Stromal cell of bone marrow (primary cell): ENCODE measurements around the gene PARVB.

ENCODE experiments used
- DNase-seq: peaks from one replicate; pipeline ENCODE4 v3.0.0-alpha.2; 2012; ENCODE audit warnings: low read depth

Gene PARVB

DNA sequence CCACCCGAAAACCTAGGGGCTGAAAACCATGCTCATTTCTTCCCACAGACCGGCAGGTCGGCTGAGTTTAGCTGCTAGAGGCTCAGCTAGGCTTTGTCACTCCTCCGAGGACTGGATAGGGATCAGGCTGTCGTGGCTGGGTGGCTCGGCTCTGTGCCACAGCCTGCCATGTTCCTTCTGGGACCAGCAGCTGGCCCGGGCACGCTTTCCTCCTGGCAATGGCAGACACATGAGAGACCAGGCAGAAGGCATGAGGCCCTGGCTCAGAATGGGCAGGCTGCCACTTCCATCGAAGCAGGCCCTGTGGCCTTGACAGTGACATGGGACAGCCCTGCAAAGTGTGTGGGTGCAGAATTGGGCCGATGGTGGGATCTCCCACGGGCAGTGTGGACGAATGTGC lies 177.6 kb downstream of the PARVB start:
- DNase-seq = no peak

DNA sequence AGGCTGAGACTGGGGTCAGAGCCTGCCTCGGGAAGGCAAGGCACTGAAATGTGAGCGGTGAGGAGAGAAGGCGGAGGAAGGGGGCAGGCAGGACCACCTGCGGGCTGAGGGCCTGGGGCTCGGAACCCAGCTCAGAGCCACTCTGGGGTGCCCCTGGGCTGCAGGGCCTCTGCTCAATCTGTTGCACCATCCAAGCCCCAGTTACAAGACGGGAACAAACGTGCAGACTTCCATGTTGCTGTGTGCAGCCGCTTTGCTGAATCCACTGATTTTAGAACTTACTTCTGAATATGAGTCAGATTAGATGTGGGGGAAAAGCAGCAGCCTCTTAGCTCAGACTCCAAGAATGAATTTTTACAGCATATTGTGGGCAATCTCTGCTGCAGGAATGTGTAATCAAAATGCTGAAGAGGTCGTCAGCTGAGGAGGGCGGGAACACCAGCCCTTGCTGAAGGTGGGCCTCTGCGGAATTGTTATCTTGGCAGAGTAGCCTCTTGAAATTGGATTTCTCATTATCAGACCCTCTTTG lies 178.2 kb downstream of the PARVB start:
- DNase-seq = peak; percentile 57

DNA sequence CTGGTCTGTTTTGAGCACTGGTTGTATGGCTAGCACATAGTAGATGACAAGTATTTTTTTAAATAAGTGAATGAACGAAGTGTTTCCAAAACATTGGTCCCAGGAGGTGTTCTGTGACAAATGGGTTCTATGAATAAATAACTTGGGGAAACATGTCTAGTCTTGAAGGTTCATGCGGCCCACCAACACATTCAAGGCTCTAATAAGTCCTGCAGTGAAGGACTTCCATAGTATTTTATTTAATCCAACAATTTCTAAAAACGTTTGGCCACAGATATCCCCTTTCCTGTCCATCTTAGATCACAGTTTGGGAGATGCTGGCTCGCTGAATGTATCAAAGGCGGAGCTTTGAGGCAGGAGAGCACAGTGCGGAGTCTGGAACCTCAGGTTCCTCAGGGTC lies 179.1 kb downstream of the PARVB start:
- no peak for DNase-seq

DNA sequence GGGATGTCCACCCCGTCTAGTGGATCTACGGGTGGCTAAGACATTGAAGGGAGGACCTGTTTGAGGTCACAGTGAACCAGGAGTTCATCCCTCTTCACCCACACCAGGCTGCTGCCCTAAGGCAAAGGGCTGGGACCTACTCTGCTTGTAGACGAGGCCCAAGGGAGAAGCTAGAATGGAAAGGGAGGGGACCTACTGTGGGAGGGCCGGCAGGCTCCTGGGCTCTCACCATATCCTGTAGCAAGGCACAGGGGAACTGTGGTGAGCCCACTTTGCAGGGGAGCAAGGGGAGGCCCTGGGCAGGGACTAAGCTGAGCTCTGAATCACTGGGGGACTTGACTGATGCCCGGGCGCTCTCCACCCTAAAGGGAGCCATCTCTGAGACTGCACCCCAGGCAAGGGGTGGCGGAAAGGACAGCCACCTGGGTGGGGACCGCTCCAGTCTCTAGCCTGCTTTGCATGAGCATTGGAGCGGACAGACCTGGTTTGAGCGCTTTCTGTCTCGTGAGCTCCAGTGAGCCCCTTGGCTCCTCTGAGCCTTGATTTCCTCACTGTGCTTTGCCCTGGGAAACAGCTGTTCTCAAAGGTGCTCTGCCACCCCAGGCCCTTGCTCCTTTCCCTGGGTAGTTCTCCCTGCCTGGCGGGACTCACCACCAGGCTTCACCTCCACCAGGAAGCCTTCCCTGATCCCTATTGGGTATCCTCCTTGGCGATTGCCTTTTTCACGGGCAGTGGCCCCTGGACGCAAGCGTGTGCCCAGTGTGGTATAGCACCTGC lies 180.8 kb downstream of the PARVB start:
- no peak for DNase-seq

DNA sequence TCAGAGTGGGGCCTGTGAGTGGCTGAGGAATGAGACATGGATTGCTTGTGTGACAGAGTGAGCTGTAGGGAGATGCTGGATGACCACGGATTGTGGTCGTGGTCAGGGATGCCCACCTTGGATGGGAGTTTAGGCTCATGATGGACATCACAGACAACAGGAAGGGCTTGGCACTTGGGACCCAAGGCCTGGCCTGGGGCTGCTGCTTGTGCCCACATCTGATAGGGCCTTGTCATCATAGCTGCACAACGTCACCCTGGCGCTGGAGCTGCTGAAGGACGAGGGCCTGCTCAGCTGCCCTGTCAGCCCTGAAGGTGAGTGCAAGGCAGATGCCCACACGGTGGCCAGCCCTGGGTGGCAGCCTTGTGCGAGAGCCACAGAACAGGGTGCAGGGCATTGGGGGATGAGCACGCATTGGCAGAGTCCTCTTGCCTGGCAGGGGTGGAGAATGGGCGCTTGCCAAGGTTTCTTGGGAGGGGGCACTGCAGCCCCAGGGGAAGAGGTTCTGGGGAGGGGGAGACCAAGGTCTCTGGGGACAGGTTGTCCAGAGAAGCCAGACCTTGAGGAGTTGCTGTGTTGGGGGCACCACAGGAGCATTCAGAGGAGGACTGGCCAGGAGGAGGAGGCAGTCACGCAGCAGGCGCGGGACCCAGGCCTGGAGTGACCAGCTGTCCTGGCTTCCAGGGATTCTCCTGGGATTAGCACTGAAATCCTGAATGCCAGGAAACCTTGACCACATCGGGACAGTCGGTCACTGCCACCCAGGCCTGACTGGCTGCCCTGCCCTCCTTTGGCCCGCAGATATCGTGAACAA lies 181.6 kb downstream of the PARVB start:
- DNase-seq = no peak

DNA sequence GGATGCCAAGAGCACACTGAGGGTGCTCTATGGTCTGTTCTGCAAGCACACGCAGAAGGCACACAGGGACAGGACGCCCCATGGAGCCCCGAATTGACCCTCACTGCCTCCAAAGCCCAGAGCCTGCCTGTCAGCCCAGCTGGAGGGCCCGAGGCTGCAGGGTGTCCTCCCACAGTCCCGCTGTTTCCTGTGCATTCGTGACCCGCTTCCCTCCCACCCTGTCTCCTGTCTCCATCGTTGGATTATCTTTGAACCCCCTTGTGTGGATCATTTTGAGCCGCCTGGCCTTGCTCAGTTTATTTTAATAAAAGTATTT lies 182.2 kb downstream of the PARVB start:
- DNase-seq = no peak

DNA sequence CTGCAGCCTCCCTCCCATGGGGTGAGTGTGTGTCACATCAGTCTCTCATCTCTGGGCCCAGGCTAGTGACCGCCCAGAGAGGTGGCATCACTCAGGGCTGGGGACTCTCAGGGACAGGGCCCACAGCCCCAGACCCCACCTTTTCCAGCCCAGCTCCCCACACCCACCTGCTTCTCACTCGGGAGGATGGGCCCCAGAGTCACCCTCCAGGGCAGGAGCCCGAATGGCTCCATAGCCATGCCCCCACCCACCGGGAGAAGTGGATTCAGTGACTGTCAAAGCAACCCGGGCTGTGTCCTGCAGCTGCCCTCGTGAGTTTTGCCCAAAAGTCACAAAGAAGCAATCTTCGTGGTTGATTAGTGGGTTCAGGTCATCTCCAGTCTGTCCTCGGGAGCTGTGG lies 182.6 kb downstream of the PARVB start:
- DNase-seq = no peak

DNA sequence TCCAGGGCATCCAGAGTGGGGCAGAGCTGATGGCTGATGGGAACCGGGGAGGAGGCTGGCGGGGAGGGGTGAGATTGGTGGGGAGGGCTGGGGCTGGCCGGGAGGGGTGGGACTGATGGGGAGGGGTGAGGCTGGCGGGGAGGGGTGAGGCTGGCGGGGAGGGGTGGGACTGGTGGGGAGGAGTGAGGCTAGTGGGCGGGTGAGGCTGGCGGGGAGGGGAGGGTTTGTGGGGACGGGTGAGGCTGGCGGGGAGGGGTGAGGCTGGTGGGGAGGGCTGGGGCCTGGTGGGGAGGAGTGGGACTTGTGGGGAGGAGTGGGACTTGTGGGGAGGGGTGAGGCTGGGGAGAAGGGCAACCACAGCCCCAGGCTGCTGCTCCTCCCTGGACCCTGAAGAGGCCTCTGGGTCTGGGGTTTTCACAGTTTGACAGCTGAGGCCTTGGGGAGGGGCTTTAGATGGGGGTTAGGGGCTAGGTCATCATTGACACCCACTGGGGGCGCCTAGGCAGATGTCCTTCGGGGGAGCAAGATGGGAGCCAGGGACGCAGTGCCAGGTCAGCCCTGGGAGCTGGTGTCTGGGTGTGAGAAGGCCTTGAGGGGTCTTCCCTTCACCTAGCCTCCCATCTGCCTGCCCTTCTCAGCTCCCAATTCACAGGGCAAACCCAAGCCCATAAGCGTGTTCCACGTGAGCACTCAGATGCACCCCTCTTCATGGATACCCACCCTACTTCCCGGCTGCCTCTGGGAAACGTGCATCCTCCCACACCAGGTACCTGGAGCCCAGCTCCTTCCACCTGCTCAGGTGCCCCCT lies 183.3 kb downstream of the PARVB start:
- no peak for DNase-seq

DNA sequence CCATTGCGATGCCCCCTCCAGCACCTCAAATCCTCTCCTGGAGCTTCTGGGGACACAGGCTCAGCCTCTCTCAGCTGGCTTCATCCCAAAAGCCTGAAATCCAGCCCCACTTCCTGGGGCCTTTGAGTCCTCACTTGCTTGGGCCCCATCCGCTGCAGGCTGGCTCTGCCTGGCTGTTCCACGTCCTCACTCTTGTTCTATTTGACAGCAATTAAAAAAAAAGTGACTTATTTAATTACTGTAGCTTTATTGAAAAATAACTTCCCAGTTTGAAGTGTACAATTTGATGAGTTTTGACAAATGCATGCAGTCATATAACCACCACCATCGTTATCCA lies 183.8 kb downstream of the PARVB start:
- no peak for DNase-seq

DNA sequence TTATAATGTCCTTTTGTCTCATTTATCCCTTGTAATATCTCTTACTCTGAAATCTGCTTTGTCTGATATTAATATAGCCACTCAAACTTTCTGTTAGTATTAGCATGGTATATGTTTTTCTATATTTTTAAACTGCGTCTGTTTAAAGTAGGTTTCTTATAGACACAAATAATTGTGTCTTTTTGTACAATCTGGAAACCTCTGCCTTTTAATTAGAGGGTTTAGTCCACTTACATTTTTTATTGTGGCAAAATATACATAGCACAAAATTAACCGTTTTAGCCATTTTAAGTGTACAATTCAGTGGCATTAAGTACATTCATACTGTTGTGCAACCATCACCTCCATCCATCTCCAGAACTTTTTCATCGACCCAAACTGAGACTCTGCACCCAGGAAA lies 185.2 kb downstream of the PARVB start:
- DNase-seq = no peak

DNA sequence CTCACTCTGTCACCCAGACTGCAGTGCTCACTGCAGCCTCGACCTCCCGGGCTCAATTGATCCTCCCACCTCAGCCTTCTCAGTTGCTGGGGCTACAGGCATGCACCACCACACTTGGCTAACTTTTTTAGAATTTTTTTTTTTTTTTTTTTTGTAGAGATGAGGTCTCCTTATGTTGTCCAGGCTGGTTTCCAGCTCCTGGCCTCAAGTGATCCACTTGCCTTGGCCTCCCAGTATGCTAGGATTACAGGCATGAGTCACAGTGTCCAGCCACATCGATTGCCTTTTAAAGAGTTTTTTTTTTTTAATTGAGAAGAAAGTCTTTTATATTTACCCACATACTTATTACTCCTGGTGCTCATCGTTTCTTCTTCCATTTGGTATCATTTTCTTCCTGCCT lies 186.6 kb downstream of the PARVB start:
- peak; percentile 83 for DNase-seq

DNA sequence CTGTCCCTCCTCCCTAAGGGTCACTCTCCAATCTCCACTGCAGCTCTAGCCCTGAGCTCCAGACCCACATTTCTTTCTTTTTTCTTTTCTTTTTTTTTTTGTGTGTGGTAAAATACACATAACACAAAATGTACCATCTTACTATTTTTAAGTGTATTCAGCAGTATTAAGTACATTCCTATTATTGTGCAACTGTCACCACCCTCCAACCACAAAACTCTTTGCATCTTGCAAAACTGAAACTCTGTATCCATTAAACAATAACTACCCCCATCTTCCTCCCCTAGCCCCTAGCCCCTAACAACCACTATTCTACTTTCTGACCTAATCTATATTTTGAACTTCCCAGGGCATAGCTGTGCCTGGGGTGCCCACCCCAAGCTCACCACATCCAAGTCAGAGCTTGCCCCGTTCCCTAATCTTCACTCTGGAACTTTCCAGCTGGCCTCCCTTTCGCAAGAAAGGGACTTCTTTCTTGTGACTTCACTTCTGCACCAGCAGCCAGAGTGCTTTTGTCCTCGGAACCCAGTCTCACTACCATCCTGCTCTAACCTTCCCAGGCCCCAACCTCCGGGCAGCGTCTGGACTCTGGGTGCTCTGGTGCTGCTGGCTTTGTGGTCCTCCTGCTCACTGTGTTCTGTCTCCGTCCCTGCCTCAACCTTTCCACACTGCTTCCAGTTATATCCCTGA lies 187.3 kb downstream of the PARVB start:
- no peak for DNase-seq

DNA sequence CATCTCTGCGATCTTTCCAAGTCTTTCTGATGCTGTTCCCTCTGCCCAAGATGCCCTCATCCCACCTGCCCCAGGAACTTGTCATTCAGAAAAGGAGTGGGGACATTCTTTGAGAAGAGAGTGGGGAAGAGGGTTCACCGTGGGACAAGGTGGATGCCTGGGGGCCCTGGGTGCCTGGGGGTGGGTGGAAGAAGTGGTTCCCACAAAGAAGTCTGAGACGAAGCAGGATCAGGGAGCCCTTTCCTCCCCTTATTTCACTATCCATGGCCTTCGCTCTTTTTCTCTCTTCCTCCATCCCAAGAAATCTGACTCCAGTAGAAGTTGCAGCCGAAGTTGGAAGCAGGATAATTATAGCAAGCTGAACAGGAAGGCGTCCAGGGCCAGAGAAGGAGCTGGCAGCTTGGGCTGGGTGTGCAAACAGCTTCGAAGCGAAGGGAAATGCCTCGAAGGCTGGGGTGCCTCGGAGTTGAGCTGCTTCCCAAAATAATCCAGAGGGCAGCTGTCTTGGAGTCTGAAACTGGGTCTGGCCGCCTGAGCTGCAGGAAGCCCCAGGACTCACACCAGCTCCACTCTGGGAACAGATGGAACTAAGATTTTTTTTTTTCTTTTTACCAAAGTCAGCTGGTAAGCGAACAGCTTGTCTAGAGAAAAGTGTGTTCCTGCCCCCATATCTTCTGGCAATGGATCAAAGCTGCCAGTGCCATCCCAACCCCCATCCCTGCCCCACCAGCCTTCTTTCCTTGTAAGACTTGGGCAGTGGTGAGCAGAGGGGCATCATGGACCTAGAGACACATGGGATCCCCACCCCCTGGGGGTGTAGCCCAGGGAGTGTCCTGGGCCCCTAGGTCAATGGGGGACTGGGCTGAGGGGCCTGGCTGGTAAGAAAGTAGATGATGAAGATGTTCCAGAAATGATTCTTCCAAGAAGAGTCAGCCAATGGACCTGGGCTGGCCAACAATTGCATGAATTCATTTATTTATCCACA lies 188.1 kb downstream of the PARVB start:
- peak; percentile 46 for DNase-seq

DNA sequence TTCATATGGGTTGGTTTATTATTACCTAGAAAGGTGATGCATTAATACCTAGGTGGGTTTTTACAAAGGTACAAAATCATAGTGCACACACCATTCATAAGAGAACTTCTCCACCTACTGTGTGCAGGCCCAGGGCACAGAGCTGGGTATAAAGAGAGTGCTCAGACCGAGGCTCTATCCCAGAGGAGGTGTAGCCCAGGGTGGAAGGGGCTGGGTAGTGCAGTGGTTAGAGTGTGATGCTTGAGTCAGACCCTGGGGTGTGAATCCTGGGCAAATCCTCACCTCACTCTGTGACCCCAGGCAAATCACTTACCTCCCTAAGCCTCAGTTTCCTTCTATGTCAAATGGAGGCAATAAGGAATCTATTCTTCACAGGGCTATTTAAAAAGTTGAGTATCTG lies 188.8 kb downstream of the PARVB start:
- DNase-seq = no peak

DNA sequence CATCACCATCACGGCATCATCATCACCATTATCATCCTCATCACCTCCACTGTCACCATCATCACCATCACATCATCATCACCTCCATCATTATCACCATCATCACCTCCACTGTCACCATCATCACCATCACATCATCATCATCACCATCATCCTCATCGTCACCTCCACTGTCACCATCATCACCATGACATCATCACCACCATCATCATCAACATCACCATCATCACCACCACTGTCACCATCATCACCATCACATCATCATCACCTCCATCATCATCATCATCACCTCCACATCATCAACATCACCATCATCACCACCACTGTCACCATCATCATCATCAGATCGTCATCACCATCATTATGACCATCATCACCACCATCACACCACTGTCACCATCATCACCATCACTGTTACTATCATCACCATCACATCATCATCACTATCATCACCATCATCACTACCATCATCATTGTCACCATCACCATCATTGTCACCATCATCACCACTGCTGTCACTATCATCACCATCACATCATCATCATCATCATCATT lies 189.5 kb downstream of the PARVB start:
- no peak for DNase-seq

DNA sequence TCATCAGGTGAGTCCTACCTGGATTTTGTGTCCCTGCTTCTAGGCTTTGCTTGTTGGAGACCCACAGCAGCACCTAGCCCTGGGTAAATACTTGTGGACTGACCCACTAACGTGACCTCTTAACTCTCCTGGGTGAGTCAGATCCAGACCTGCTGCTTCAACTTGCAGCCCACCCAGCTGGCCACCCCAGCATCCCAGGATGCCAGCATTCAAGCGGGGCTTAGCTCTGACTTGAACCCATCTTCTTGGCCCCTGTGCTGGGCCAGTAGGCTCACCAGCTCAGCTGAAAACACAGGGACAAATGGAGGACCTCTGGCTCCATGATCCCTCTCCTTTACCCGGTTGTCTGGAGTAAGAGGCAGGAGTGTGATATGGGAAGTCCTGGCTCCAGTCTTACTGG lies 190.1 kb downstream of the PARVB start:
- DNase-seq = no peak

DNA sequence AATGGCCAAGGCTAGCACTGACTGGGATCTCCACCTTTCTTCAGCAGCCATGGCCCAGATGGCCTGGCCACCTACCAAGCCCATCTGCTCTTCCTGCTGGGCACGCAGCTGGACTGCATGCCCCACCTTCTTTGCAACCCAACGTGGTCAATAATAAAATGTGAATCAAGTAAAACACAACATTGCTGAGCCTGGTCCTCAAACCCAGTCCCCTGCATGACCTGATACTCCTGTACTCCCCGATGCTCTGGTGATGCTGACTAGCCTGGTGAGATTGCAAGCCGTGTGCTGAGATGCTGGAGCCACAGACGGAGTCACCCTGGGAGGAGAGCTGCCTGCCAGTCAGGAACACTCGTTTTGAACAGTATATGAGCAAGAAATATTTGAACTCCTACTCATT lies 190.7 kb downstream of the PARVB start:
- no peak for DNase-seq

DNA sequence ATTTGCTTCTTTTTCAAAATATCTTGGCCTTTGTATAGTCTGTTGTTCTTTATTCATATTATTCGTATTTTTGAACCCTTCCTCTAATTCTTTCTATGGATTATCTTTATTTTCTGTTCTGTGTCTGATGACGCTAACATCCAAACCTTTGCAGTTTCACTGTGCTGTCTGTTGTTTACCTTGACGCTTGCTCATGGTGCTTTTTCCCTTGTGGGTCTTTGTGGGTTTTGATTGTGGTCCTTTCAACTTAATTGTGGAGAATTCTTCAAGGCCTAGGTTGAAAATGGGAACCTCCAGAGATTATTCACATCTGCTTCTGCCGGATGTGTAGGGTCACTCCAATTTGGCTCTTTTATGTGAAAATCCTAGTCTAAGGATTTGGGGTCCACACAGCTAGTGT lies 191.2 kb downstream of the PARVB start:
- no peak for DNase-seq

DNA sequence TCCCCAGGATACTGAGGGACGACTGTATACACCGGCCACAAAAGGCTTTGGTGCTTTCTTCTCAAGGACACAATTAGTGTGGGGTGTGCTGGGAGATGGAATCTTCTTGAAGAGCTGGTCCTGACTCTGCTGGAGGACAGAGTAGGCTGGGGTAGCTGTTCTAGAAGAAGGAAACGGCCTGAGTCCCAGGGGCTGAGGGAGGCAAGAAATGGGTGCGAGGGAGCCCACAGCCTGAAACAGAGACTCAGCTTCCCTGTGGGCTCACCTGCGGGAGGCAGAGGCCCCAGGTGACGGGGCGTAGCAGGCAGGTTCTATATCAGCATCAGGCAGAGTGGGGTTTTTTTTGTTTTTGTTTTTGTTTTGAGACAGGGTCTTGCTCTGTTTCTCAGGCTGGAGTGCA lies 193.2 kb downstream of the PARVB start:
- no peak for DNase-seq

DNA sequence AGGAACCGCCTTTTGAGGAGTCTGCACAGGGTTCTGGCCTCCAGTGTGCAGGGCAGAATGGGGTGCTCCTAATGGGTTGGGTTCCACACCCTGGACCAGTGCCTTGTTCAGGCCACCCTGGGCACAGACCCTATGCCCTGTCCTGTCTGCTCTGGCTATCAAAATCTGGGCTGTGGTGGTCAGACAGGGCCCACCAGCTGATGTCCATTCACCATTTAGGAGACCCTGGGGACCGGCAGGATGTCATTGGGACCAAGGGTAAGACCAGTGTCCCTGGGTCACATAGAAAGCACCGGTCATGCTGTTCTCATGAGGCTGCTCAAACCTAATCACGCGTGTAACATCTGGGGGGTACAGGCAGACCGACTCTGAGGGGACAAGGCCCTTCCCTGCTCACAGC lies 194.0 kb downstream of the PARVB start:
- DNase-seq = no peak
